ENCODE results near the gene BICD2.

Gene BICD2

DNA sequence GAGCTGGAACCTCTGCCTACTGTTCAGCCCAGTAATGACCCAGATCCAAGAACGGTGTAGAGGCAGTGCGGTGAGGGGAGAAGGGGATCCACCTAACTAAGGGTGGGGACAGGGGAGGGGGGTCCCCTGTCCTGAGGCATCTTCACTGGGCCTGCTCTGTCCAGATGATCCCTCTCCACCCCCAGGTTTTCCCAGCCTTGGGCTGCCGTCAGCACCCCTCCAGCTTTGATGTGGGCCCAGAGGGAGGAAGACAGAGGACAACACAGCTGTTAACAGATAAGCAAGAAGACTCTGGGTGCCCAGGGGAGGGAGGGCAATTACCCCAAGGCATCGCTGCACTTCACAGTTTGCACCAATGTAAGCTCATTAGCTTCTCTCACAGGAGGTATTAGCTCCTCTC, 19.3 kb downstream of the BICD2 start:
- H3K4me1 ChIP-seq (ENCODE audit: control insufficient read depth, insufficient read depth, low read length) = peaks cover 51% of the 10 kb centered on the region
- no peak overlapping the region for H3K9ac ChIP-seq (ENCODE audit: low read depth, low read length)
- no peaks in the 10 kb centered on the region for H3K36me3 ChIP-seq (ENCODE audit: insufficient read depth, low read length)
- no peaks in the 10 kb centered on the region for H3K27me3 ChIP-seq (ENCODE audit: control insufficient read depth, insufficient read depth, low read length)
- no peaks in the 10 kb centered on the region for H3K9me3 ChIP-seq (replicated peaks; ENCODE audit: low read length)
- no peak overlapping the region for H3K4me2 ChIP-seq (ENCODE audit: low read length)
- H3K4me3 ChIP-seq (ENCODE audit: low read length) = no peak overlapping the region

DNA sequence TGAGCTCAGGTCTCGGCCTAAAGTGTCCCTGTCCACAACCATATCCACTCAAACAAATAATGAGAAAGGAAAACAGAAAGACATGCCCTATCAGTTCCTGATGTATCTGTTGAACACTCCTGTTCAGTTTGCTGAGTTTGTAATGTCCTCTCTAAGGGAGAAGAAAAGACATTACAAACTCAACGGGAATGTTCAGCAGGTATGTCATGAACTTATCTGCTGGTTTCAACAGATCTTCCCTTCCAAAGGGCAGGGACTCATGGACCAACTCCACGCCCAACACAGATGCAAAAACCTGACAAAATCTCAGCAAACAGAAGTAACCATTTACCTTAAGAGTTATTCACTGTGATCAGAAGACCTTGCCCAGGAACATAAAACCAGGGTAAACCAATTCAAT, 23.7 kb downstream of the BICD2 start:
- Histone ChIP-seq H3K27me3 (ENCODE audit: control insufficient read depth, insufficient read depth, low read length) (no peaks in the 10 kb centered on the region), H3K9me3 (replicated peaks; ENCODE audit: low read length) (no peaks in the 10 kb centered on the region), H3K4me1 (ENCODE audit: control insufficient read depth, insufficient read depth, low read length) (peaks cover 25% of the 10 kb centered on the region), H3K9ac (ENCODE audit: low read depth, low read length) (no peak overlapping the region), H3K36me3 (ENCODE audit: insufficient read depth, low read length) (no peaks in the 10 kb centered on the region), H3K4me2 (ENCODE audit: low read length) (peak overlapping the region; percentile 4), H3K4me3 (ENCODE audit: low read length) (no peak overlapping the region)

- Histone ChIP-seq H3K4me3 (ENCODE audit: low read length) (no peak overlapping the region), H3K9me3 (replicated peaks; ENCODE audit: low read length) (no peaks in the 10 kb centered on the region), H3K4me2 (ENCODE audit: low read length) (peak overlapping the region; percentile 4), H3K9ac (ENCODE audit: low read depth, low read length) (no peak overlapping the region), H3K36me3 (ENCODE audit: insufficient read depth, low read length) (no peaks in the 10 kb centered on the region), H3K4me1 (ENCODE audit: control insufficient read depth, insufficient read depth, low read length) (peaks cover 28% of the 10 kb centered on the region), H3K27me3 (ENCODE audit: control insufficient read depth, insufficient read depth, low read length) (no peaks in the 10 kb centered on the region)
These were observed 24.1 kb downstream of the BICD2 start for GRCh38 chr9:92740446-92740961.

DNA sequence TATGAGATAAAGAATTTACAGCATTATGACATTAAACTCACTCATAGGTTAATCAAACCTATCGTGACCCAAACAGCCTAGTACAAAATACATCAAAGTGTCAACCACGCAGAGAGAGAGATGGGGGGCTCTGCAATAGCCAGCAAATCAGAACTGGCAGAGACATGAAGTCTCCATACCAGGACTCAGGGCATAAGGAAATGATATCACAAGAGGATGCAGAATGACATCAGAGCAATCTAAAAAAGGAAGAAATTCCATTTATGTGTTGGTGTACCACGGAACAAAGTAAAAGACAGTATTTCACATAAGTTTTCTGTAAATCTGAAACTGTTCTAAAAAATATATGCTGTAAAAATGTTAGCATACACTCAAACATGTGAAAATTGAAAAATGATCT, 24.6 kb downstream of the BICD2 start:
- H3K36me3 ChIP-seq (ENCODE audit: insufficient read depth, low read length) = no peaks in the 10 kb centered on the region
- H3K9ac ChIP-seq (ENCODE audit: low read depth, low read length) = no peak overlapping the region
- no peak overlapping the region for H3K4me3 ChIP-seq (ENCODE audit: low read length)
- no peaks in the 10 kb centered on the region for H3K9me3 ChIP-seq (replicated peaks; ENCODE audit: low read length)
- no peaks in the 10 kb centered on the region for H3K27me3 ChIP-seq (ENCODE audit: control insufficient read depth, insufficient read depth, low read length)
- H3K4me1 ChIP-seq (ENCODE audit: control insufficient read depth, insufficient read depth, low read length) = peaks cover 28% of the 10 kb centered on the region
- H3K4me2 ChIP-seq (ENCODE audit: low read length) = no peak overlapping the region

DNA sequence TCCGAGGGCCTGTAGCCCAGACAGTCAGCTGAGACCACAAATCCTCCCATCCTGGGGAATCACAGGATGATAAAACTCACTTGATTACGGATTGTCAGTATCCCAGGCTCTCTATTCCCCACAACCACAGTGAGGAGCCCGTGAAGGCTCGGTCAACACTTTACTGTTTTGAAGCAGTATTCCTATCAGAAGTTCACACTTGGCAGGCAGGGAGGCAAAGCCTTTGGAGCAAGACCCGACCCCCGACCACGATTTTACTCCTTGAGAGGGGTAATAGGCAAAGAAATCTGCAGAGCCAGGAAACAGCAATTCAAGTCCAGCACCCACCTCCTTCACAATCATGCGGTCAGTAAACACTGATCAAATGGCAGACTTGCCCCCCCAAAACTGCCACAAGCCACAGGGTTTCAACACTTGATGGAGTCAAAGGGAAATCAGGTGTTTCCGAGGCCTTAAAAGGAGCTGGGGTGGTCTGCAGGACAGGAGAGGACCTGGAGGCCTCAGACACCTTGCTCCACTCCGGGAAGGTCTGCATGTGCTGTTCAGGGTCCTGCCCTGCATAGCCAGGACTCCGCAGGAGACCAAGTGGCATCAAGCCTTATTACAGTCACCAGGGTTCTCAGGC, 25.2 kb downstream of the BICD2 start:
- Histone ChIP-seq H3K4me3 (ENCODE audit: low read length) (no peak overlapping the region), H3K4me1 (ENCODE audit: control insufficient read depth, insufficient read depth, low read length) (peaks cover 28% of the 10 kb centered on the region), H3K27me3 (ENCODE audit: control insufficient read depth, insufficient read depth, low read length) (no peaks in the 10 kb centered on the region), H3K9ac (ENCODE audit: low read depth, low read length) (no peak overlapping the region), H3K4me2 (ENCODE audit: low read length) (no peak overlapping the region), H3K9me3 (replicated peaks; ENCODE audit: low read length) (no peaks in the 10 kb centered on the region), H3K36me3 (ENCODE audit: insufficient read depth, low read length) (no peaks in the 10 kb centered on the region)

DNA sequence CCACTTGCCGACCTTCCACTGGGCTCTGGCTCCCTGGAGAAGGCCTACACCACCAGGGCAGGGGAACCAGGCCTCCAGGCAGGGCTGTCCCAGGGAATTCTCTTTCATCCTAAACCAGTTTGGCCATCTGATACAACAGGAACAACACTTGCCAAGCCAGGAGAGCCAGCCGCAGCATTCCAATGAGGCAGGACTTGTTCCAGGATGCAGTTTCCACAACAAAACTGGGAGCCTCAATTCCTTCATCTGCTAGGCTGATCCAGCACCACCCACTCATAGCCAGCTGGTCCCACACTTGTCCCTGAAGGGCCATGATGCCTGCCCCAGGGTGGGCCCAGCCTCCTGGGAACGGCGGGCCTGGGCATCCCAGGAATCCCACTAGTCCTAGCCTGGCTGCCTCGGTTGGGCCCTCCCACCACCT, 26.0 kb downstream of the BICD2 start:
- Histone ChIP-seq H3K9ac (ENCODE audit: low read depth, low read length) (no peak overlapping the region), H3K36me3 (ENCODE audit: insufficient read depth, low read length) (no peaks in the 10 kb centered on the region), H3K4me2 (ENCODE audit: low read length) (no peak overlapping the region), H3K27me3 (ENCODE audit: control insufficient read depth, insufficient read depth, low read length) (no peaks in the 10 kb centered on the region), H3K9me3 (replicated peaks; ENCODE audit: low read length) (no peaks in the 10 kb centered on the region), H3K4me1 (ENCODE audit: control insufficient read depth, insufficient read depth, low read length) (peaks cover 28% of the 10 kb centered on the region), H3K4me3 (ENCODE audit: low read length) (no peak overlapping the region)

DNA sequence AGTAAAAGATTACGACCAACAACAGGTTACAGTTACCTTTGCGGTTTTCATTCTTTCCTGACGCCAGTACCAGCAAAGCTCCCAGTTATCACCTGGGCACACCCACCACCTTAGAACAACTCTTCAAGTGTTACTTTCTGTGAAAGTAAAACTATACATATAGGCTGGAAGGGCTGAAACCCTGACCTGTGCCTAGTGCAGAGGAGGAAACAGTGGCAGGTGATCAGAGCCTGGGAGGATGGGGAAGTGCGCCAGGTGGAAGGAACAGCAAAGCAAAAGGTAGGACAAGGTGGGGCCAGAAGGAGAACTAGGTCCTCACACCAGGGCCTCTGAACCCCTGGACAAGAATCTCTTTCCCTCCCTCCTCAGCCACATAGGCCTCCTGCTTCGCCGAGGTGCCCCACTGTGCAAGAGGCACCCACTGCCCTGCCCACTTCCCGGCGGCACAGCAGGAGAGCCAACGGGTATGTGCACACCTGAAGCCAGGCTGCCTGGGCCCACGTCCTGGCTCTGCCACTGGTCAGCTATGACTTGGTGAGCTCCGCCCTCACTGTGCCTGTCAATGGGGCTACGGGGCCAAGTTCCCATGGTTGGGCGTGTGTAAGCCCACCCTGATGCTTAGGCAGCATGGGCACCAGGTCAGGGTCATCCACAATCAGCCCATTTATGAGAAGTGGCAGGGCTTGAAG, 26.9 kb downstream of the BICD2 start:
- Histone ChIP-seq H3K9ac (ENCODE audit: low read depth, low read length) (no peak overlapping the region), H3K4me3 (ENCODE audit: low read length) (no peak overlapping the region)

GRCh38 chr9:92737216-92737606, 27.4 kb downstream of the BICD2 start:
- no peaks in the 10 kb centered on the region for H3K27me3 ChIP-seq (ENCODE audit: control insufficient read depth, insufficient read depth, low read length)
- H3K4me3 ChIP-seq (ENCODE audit: low read length) = no peak overlapping the region
- H3K4me2 ChIP-seq (ENCODE audit: low read length) = no peak overlapping the region
- H3K9ac ChIP-seq (ENCODE audit: low read depth, low read length) = no peak overlapping the region
- H3K4me1 ChIP-seq (ENCODE audit: control insufficient read depth, insufficient read depth, low read length) = peaks cover 28% of the 10 kb centered on the region
- no peaks in the 10 kb centered on the region for H3K9me3 ChIP-seq (replicated peaks; ENCODE audit: low read length)
- no peaks in the 10 kb centered on the region for H3K36me3 ChIP-seq (ENCODE audit: insufficient read depth, low read length)

More for the DNA sequence above, 26.9 kb downstream of the BICD2 start:
- H3K4me1 ChIP-seq (ENCODE audit: control insufficient read depth, insufficient read depth, low read length) = peaks cover 28% of the 10 kb centered on the region
- no peak overlapping the region for H3K4me2 ChIP-seq (ENCODE audit: low read length)
- H3K36me3 ChIP-seq (ENCODE audit: insufficient read depth, low read length) = no peaks in the 10 kb centered on the region
- no peaks in the 10 kb centered on the region for H3K27me3 ChIP-seq (ENCODE audit: control insufficient read depth, insufficient read depth, low read length)
- no peaks in the 10 kb centered on the region for H3K9me3 ChIP-seq (replicated peaks; ENCODE audit: low read length)

DNA sequence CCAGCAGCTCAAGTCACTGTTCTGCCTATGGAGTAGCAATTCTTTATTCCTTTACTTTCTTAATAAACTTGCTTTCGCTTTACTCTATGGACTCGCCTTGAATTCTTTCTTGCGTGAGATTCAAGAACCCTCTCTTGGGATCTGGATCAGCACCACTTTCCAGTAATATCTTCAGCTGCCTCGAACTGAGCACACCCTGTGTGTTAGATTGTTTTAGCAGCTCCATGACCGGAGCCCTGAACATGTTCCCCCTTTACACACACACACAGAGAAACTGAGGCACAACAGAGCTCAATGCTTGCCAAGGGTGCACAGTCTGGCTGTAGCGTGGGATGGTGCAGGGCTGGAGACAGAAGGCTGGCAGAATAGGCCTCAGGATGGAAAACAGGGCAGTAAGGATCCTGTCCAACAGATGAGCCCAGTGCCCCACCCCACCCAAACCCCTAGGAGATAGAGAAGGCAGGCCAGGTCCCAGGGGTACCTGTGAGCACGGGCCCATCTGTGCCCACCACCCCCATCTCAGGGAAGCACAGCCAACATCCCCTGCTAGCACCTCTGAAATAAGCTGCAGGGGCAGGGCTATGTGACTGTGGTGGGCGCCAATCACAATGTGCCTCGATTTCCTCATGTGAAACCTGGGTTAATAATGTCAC, 27.9 kb downstream of the BICD2 start:
- Histone ChIP-seq H3K4me3 (ENCODE audit: low read length) (no peak overlapping the region), H3K9ac (ENCODE audit: low read depth, low read length) (no peak overlapping the region), H3K4me2 (ENCODE audit: low read length) (no peak overlapping the region), H3K4me1 (ENCODE audit: control insufficient read depth, insufficient read depth, low read length) (peaks cover 28% of the 10 kb centered on the region), H3K27me3 (ENCODE audit: control insufficient read depth, insufficient read depth, low read length) (no peaks in the 10 kb centered on the region), H3K36me3 (ENCODE audit: insufficient read depth, low read length) (no peaks in the 10 kb centered on the region), H3K9me3 (replicated peaks; ENCODE audit: low read length) (no peaks in the 10 kb centered on the region)

GRCh38 chr9:92735636-92736562, 28.7 kb downstream of the BICD2 start:
- H3K9me3 ChIP-seq (replicated peaks; ENCODE audit: low read length) = no peaks in the 10 kb centered on the region
- H3K4me1 ChIP-seq (ENCODE audit: control insufficient read depth, insufficient read depth, low read length) = peaks cover 24% of the 10 kb centered on the region
- no peaks in the 10 kb centered on the region for H3K36me3 ChIP-seq (ENCODE audit: insufficient read depth, low read length)
- H3K27me3 ChIP-seq (ENCODE audit: control insufficient read depth, insufficient read depth, low read length) = no peaks in the 10 kb centered on the region
- H3K4me3 ChIP-seq (ENCODE audit: low read length) = no peak overlapping the region
- no peak overlapping the region for H3K4me2 ChIP-seq (ENCODE audit: low read length)
- no peak overlapping the region for H3K9ac ChIP-seq (ENCODE audit: low read depth, low read length)
